ENCODE data around the gene WNT9A. TPM values are rescaled to one million over a fixed set of nuclear protein-coding genes. Genes with fewer than 3 reads are reported as not detected.
"Not testable (repeated sequence)": the region's sequence is repeated elsewhere in the genome, so short reads cannot be mapped to it uniquely, and the experiment has no call there.

The WNT9A gene
- total RNA-seq, 1 experiment from 2014 or later = not detected

GRCh38 chr1:227972283-227972679, 24.5 kb upstream of the WNT9A start:
- not testable (repeated sequence) for H3K27me3 ChIP-seq (ENCODE audit: low read length); H3K36me3 ChIP-seq (ENCODE audit: insufficient read depth, low read length); DNase-seq; H3K79me2 ChIP-seq (ENCODE audit: low read length); H3K4me3 ChIP-seq (ENCODE audit: low read length); H3K27ac ChIP-seq (ENCODE audit: low read length); H4K20me1 ChIP-seq (ENCODE audit: insufficient read depth, low read depth, low read length); H3K9me3 ChIP-seq (ENCODE audit: low read length); H3K4me1 ChIP-seq (ENCODE audit: low read length); H3K9ac ChIP-seq (ENCODE audit: low read length); H3K9me2 ChIP-seq (replicated peaks; ENCODE audit: insufficient read depth, low read length); H3K4me2 ChIP-seq (ENCODE audit: low read depth, low read length, poor library complexity, severe bottlenecking); H2AFZ ChIP-seq (ENCODE audit: low read length)

GRCh38 chr1:227971643-227972282, 24.0 kb upstream of the WNT9A start:
- not testable (repeated sequence) for DNase-seq; H3K27me3 ChIP-seq (ENCODE audit: low read length); H3K36me3 ChIP-seq (ENCODE audit: insufficient read depth, low read length)

GRCh38 chr1:227971216-227971615, 23.5 kb upstream of the WNT9A start:
- not testable (repeated sequence) for H3K36me3 ChIP-seq (ENCODE audit: insufficient read depth, low read length); H3K9me2 ChIP-seq (replicated peaks; ENCODE audit: insufficient read depth, low read length); H3K9ac ChIP-seq (ENCODE audit: low read length); DNase-seq; H3K4me1 ChIP-seq (ENCODE audit: low read length); H3K4me3 ChIP-seq (ENCODE audit: low read length); H3K4me2 ChIP-seq (ENCODE audit: low read depth, low read length, poor library complexity, severe bottlenecking); H3K27ac ChIP-seq (ENCODE audit: low read length); H3K79me2 ChIP-seq (ENCODE audit: low read length); H4K20me1 ChIP-seq (ENCODE audit: insufficient read depth, low read depth, low read length); H2AFZ ChIP-seq (ENCODE audit: low read length); H3K9me3 ChIP-seq (ENCODE audit: low read length); H3K27me3 ChIP-seq (ENCODE audit: low read length)

More at GRCh38 chr1:227971643-227972282, 24.0 kb upstream of the WNT9A start:
- not testable (repeated sequence) for H3K4me3 ChIP-seq (ENCODE audit: low read length); H3K79me2 ChIP-seq (ENCODE audit: low read length); H3K9me2 ChIP-seq (replicated peaks; ENCODE audit: insufficient read depth, low read length); H4K20me1 ChIP-seq (ENCODE audit: insufficient read depth, low read depth, low read length); H3K9ac ChIP-seq (ENCODE audit: low read length); H3K9me3 ChIP-seq (ENCODE audit: low read length); H3K27ac ChIP-seq (ENCODE audit: low read length); H3K4me1 ChIP-seq (ENCODE audit: low read length); H2AFZ ChIP-seq (ENCODE audit: low read length); H3K4me2 ChIP-seq (ENCODE audit: low read depth, low read length, poor library complexity, severe bottlenecking)

DNA sequence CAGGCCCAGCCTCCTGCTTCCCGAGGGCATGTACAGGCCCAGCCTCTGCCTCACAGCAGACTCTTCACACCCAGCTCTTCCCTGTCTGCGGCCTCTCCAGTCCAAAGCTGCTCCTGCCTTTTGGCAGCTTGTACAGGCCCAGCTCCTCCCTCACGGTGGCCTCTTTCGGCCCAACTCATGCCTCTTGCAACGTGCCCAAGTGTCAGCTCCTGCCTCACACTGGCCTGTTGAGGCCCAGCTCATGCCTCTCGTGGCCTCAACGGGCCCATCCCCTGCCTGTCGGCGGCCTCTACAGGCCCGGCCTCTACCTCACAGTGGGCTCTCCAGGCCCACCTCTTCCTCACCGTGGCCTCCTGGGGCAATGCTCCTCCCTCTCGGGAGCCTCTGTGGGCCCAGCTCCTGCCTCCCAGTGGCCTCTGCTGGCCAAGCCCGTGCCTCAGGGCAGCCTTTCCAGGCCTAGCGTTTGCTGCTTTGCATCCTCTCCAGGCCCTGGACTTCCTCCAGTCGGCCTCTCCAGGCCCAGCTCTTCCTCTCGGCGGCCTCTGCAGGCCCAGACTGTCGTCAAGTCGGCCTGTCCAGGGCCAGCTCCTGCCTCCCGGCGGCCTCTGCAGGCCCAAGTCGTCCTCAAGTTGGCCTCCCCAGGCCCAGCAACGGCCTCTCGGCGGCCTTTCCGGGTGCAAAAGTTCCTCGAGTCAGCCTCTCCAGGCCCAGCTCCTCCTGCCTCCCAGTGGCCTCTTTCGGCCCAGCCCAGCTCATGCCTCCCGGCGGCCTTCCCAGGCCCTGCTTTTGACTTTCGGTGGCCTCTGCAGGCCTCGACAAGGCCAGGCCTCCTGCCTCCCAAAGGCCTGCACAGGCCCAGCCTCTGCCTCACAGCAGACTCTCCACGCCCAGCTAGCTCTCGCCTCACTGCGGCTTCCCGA, 22.6 kb upstream of the WNT9A start:
- H3K9ac ChIP-seq (ENCODE audit: low read length); H3K79me2 ChIP-seq (ENCODE audit: low read length); H2AFZ ChIP-seq (ENCODE audit: low read length); DNase-seq; H3K27ac ChIP-seq (ENCODE audit: low read length); H3K4me2 ChIP-seq (ENCODE audit: low read depth, low read length, poor library complexity, severe bottlenecking); H4K20me1 ChIP-seq (ENCODE audit: insufficient read depth, low read depth, low read length); H3K9me3 ChIP-seq (ENCODE audit: low read length); H3K9me2 ChIP-seq (replicated peaks; ENCODE audit: insufficient read depth, low read length); H3K36me3 ChIP-seq (ENCODE audit: insufficient read depth, low read length); H3K4me1 ChIP-seq (ENCODE audit: low read length); H3K27me3 ChIP-seq (ENCODE audit: low read length); H3K4me3 ChIP-seq (ENCODE audit: low read length): not testable (repeated sequence)

DNA sequence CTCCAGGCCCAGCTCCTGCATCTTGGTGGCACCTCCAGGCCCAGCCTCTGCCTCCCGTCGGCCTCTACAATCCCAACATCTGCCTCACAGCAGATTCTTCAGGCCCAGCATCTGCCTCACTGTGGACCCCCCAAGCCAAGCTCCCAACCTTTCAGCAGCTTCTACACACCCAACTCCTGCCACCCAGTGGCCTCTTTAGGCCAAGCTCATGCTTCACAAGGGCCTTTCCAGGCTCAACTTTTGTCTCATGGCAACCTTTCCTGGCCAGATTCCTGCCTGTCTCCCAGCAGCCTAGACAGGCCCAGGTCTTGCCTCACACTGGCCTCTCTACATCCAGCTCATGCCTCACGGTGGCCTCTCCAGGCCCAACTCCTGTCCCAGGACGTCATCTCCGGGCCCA, 20.1 kb upstream of the WNT9A start:
- not testable (repeated sequence) for H3K79me2 ChIP-seq (ENCODE audit: low read length); H3K9ac ChIP-seq (ENCODE audit: low read length); H3K36me3 ChIP-seq (ENCODE audit: insufficient read depth, low read length); H3K27ac ChIP-seq (ENCODE audit: low read length); DNase-seq; H3K27me3 ChIP-seq (ENCODE audit: low read length); H3K9me3 ChIP-seq (ENCODE audit: low read length); H3K9me2 ChIP-seq (replicated peaks; ENCODE audit: insufficient read depth, low read length); H3K4me1 ChIP-seq (ENCODE audit: low read length); H4K20me1 ChIP-seq (ENCODE audit: insufficient read depth, low read depth, low read length); H3K4me2 ChIP-seq (ENCODE audit: low read depth, low read length, poor library complexity, severe bottlenecking); H3K4me3 ChIP-seq (ENCODE audit: low read length); H2AFZ ChIP-seq (ENCODE audit: low read length)

GRCh38 chr1:227966733-227967132, 19.0 kb upstream of the WNT9A start:
- not testable (repeated sequence) for H3K4me2 ChIP-seq (ENCODE audit: low read depth, low read length, poor library complexity, severe bottlenecking); H3K4me1 ChIP-seq (ENCODE audit: low read length)

GRCh38 chr1:227961651-227962466, 14.1 kb upstream of the WNT9A start:
- peak; percentile 52 for DNase-seq
- Histone ChIP-seq H4K20me1 (ENCODE audit: insufficient read depth, low read depth, low read length) (no peaks in the 10 kb centered on the region), H3K4me1 (ENCODE audit: low read length) (no peaks in the 10 kb centered on the region), H3K9me2 (replicated peaks; ENCODE audit: insufficient read depth, low read length) (no peaks in the 10 kb centered on the region), H3K36me3 (ENCODE audit: insufficient read depth, low read length) (no peaks in the 10 kb centered on the region), H3K27me3 (ENCODE audit: low read length) (no peaks in the 10 kb centered on the region), H3K9me3 (ENCODE audit: low read length) (no peaks in the 10 kb centered on the region), H3K79me2 (ENCODE audit: low read length) (no peaks in the 10 kb centered on the region), H2AFZ (ENCODE audit: low read length) (no peak overlapping the region), H3K4me2 (ENCODE audit: low read depth, low read length, poor library complexity, severe bottlenecking) (no peak overlapping the region), H3K27ac (ENCODE audit: low read length) (no peak overlapping the region), H3K9ac (ENCODE audit: low read length) (no peak overlapping the region), H3K4me3 (ENCODE audit: low read length) (no peak overlapping the region)

More at GRCh38 chr1:227966733-227967132, 19.0 kb upstream of the WNT9A start:
- H3K27me3 ChIP-seq (ENCODE audit: low read length); H2AFZ ChIP-seq (ENCODE audit: low read length); H3K9me3 ChIP-seq (ENCODE audit: low read length); H3K9me2 ChIP-seq (replicated peaks; ENCODE audit: insufficient read depth, low read length); DNase-seq; H3K27ac ChIP-seq (ENCODE audit: low read length); H3K36me3 ChIP-seq (ENCODE audit: insufficient read depth, low read length); H3K79me2 ChIP-seq (ENCODE audit: low read length); H4K20me1 ChIP-seq (ENCODE audit: insufficient read depth, low read depth, low read length); H3K9ac ChIP-seq (ENCODE audit: low read length); H3K4me3 ChIP-seq (ENCODE audit: low read length): not testable (repeated sequence)

- H3K4me3 ChIP-seq (ENCODE audit: low read length) = no peak overlapping the region
- no peak overlapping the region for H3K27ac ChIP-seq (ENCODE audit: low read length)
- H3K27me3 ChIP-seq (ENCODE audit: low read length) = no peaks in the 10 kb centered on the region
- no peaks in the 10 kb centered on the region for H3K36me3 ChIP-seq (ENCODE audit: insufficient read depth, low read length)
- no peaks in the 10 kb centered on the region for H3K4me1 ChIP-seq (ENCODE audit: low read length)
- H3K9me3 ChIP-seq (ENCODE audit: low read length) = no peaks in the 10 kb centered on the region; the same call in 1 of the 2 replicates
- no peaks in the 10 kb centered on the region for H3K9me2 ChIP-seq (replicated peaks; ENCODE audit: insufficient read depth, low read length)
- no peak for DNase-seq
- H3K79me2 ChIP-seq (ENCODE audit: low read length) = no peaks in the 10 kb centered on the region
- H3K4me2 ChIP-seq (ENCODE audit: low read depth, low read length, poor library complexity, severe bottlenecking) = no peak overlapping the region
- no peak overlapping the region for H2AFZ ChIP-seq (ENCODE audit: low read length)
- no peaks in the 10 kb centered on the region for H4K20me1 ChIP-seq (ENCODE audit: insufficient read depth, low read depth, low read length)
- H3K9ac ChIP-seq (ENCODE audit: low read length) = no peak overlapping the region
These were observed 11.7 kb upstream of the WNT9A start for GRCh38 chr1:227959325-227959860.

Measured in Karpas-422 (cell line).